Measurements from ENCODE around the gene TMOD2.

TMOD2 gene

DNA sequence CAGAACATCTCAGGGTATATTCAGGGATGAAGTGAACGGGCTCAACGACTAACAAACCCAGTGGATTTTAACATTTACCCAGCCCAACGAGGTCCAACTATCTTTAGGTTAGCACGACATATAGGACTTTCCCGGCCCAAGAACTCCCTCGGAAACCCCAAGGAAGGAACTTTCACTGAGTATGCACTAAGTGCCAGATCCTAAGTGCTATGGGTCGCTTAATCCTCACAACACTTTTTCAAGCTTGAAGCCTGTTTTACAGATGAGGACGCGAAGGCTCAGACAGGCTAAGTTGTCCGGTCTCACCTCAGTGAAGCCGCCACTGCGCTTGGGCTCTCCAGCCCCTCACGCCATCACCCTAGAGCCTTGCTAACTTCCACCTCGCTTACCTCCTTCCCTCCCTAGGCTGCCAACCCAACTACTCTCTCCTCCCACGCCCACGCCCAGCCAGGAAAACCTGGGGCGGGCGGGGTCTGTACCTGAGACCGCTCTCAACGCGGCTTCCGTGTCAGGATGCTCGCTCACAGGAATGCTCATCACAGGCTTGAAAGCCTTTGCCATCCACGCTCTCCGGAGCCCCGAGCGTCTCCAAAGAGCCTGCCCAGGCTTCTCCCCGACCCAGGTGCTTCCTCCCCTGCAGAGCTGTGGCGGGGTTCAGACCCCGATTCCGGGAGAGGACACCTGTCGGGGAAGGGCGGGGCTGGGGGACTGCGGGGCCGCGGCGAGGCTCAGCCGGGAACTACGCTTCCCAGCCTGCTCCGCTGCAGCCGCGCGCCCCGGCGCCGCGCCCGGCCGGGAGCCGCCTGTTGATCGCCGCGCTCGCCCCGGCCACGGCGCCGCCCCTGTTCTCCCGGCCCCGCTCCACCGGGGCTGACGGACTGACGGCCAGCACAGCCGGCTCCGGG lies at the start of gene TMOD2:
TMOD2 (plus strand) TSS at position 806 of the 905 bp plus-strand sequence. CDS start 14,845 bp downstream, outside the sequence.
- DNase-seq (ENCODE audit: low read depth) = no peak

- DNase-seq (ENCODE audit: low read depth) = no peak
Measured at GRCh38 chr15:51702710-51703109, 48.7 kb upstream of the TMOD2 start.

DNA sequence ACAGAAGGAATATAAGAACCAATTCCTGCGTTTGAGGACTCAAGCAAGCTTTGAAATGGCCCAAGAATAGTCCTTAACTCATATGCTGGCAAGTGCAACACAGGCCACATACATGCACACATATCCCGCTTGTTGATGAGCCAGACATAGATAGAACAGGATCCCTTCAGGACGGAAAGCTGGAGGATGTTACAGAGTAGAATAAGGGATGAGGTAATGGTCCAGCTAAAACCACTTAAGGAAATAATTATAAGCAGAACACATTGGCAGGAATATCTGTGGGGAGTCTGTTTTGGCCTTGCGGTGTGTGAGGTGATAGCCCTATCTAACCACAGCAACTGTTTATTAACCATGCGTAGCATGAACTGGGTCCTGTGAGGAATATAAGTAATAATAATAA lies 45.1 kb upstream of the TMOD2 start:
- DNase-seq (ENCODE audit: low read depth) = peak; percentile 5

DNA sequence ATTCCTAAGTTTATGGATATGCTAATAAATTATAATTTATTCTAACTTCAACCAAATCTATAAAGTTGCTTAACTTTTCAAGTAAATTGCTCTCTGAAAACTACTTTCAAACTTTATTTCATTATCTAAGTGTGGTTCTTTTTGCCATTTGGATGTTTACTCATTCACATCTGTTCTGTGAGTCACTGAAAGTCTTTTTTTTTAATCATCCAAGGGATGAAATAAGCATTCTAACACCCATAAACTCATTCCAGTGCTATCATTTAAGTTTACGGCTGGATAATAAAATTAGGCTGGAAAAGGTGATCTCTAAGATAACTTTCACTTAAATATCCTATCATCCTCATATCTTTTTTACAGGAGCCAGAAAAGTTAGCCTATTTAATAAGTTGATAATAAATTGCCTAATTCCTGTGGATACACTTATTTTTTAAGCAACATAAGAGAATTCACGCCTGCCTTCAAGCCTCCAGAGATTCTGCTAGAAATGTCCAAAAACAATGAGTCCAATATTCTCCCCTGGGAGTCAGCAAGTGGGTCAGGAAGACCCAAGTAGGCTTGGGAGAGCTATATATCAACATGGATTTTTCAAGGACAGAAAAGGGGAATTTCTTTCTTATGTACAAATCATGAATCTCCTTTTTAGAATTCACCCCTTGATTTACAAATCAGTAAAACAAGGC lies 44.3 kb upstream of the TMOD2 start:
- DNase-seq (ENCODE audit: low read depth) = no peak

GRCh38 chr15:51708013-51708412 lies 43.4 kb upstream of the TMOD2 start:
- no peak for DNase-seq (ENCODE audit: low read depth)

GRCh38 chr15:51709031-51709430 lies 42.4 kb upstream of the TMOD2 start:
- no peak for DNase-seq (ENCODE audit: low read depth)

- DNase-seq (ENCODE audit: low read depth) = no peak
Measured at GRCh38 chr15:51714162-51714561, 37.2 kb upstream of the TMOD2 start.

DNA sequence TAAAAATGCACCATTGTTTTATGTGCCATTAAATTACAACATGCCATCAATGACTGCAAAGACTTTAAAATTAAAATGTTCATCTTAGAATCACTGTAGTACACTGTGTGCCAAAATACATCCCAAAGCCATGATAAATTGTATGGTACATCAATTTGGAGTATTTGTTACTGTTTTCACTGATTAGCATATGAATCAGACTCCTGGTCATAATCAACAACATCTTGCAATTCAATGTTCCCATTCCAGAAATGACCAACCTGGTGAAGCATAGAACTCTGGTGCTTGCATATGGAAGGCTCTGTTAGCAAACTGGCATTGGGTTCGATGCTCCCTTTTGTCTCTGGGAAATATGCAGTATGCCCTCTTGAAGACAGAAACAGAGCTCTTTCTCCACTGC lies 36.5 kb upstream of the TMOD2 start:
- no peak for DNase-seq (ENCODE audit: low read depth)

GRCh38 chr15:51718219-51718618 lies 33.2 kb upstream of the TMOD2 start:
- DNase-seq (ENCODE audit: low read depth) = no peak

GRCh38 chr15:51718746-51719145 lies 32.7 kb upstream of the TMOD2 start:
- no peak for DNase-seq (ENCODE audit: low read depth)

DNA sequence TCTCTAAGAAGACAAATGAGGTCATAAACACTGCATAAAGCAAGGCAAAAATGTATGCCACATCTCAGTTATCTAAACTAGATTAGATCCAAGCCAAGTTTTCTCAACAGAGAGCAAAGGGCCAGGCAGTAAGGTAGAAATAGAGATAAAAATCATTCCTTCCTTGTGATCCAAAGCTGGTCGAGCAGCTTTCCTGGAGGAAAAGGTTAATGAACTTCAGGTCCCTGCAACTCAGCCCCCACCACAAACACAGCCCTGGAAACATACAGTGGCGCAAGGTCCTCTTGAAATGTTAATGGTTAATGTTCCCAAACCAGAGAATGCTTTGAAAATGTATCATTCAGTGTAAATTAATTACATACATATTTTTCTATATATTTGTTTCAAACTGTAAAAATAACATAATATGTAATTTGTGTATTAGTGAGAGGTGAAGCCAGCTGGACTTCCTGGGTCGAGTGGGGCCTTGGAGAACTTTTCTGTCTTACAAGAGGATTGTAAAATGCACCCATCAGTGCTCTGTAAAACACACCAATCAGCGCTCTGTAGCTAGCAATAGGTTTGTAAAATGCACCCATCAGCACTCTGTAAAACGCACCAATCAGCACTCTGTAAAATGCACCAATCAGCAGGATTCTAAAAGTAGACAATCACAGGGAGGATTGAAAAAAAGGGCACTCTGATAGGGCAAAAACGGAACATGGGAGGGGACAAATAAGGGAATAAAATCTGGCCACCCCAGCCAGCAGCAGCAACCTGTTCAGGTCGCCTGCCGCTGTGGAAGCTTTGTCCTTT lies 31.0 kb upstream of the TMOD2 start:
- no peak for DNase-seq (ENCODE audit: low read depth)

GRCh38 chr15:51721199-51721960 lies 30.0 kb upstream of the TMOD2 start:
- no peak for DNase-seq (ENCODE audit: low read depth)

GRCh38 chr15:51724199-51724598 lies 27.2 kb upstream of the TMOD2 start:
- no peak for DNase-seq (ENCODE audit: low read depth)

DNA sequence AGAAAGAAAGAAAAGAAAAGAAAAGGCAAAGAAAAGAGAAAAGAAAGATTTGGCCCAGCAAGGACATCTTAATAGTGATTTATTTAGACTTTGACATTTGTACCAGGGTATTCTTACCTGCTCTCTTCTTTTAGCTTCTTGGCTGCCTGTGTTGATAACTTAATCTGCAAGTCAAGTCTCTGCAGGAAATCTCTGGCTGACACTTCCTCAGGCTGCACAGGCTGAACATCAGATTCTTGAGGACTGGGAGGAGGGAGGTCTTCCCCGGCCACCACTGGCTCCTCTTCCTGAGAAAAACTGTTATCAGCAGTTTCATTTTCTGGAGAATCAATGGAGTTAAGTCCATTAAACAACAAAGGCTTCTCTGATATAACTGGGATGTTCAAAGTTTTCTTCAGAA lies 26.7 kb upstream of the TMOD2 start:
- DNase-seq (ENCODE audit: low read depth) = no peak

- DNase-seq (ENCODE audit: low read depth) = peak; percentile 53
Measured at GRCh38 chr15:51726302-51727073, 24.9 kb upstream of the TMOD2 start.

GRCh38 chr15:51727141-51727897 lies 24.1 kb upstream of the TMOD2 start:
- DNase-seq (ENCODE audit: low read depth) = no peak

DNA sequence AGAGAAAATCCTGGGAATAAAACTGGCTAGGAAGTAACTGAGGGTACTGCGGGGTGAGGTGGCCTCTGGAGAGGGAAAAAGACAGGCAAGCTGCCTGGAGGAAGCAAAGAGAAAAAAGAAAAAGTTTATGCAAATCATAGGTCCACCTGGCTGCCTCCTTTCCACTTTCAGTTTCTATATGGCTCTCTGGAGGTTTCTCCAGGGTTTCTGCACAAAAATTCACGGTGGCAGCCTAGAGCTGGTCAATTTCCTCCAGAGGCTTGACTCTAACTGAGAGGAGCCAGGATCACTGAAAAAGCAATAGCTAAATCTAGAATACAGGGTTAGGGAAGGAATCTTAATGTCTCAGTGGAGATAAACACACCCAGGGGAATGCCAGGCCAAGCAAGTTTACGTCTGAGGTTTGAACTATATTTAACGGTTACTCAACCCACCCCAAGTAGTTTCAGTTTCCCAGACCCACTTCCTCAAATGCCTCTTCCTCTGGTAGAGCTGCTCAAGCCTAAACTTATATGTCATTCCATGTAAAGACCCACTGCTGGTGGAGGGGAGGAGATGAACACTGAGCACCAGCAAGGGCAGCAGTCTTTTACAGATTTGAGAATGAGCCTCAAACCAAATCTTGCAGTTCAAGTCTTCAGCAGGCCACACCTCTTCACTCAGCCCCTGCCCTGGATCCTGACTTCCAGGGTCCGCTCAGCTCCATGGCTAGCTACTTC lies 19.7 kb upstream of the TMOD2 start:
- no peak for DNase-seq (ENCODE audit: low read depth)

DNA sequence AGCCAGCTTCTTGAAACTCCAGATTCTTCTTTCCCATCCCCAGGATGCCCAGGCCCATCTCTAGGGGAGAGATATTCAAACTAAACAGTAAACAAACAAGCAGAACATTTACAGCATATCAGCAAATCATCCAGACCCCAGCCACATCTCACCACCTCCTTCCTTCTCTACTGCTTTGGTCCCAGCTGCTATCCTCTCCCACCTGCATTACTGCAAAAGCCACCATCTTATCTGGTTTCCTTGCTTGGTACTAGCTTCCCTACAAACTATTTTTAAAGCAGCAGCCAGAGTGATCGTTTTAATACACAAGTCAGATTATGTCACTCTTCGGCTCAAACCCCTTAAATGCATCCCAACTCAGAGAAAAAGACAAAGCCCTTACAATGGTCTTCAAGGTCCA lies 18.8 kb upstream of the TMOD2 start:
- DNase-seq (ENCODE audit: low read depth) = no peak

DNA sequence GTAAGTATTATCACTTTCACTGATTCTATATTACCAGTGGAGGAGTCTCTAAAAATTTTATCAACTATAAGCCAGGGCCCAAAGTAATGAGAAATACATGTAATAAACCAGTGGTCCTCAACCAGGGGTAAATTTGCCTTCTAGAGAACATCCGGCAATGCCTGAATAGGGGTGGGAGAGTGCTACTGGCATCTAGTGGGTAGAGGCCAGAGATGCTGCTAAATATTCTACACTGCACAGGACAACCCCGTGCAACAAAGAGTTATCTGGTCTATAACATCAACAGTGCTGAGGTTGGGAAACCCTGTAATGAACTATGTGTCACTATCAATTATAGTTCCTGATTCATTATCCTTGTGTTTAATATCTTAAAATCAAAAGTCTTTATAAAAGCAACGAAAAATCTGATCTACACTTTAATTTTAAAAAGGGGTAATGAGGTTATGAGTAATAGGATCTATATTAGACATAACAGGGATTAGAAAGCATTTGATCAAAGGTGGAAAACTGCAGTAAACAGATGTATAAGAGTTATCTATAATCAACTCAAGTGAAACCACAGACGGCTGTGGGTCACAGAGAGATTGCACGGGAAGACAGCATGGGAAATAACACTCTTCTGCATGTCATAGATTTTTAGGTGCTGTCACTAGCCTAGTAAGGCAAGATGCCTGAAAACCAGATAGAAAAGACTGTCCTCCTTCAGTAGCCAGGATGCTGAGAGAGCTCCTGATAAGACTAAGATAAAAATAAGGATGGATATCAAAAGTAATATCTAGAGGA lies 16.0 kb upstream of the TMOD2 start:
- DNase-seq (ENCODE audit: low read depth) = no peak

All from fibroblast of the conjunctiva (primary cell).